Measurements from ENCODE around the gene HLA-DMB. TPM values are rescaled to one million over a fixed set of nuclear protein-coding genes. Genes with fewer than 3 reads are reported as not detected.

Gene HLA-DMB
- total RNA-seq, 6 experiments from 2014 or later = not detected

- H3K9me3 Mint-ChIP-seq = no peaks in the 10 kb centered on the region
Observed at GRCh38 chr6:32889533-32889932, 51.3 kb downstream of the HLA-DMB start.

GRCh38 chr6:32888576-32888975 lies 52.3 kb downstream of the HLA-DMB start:
- no peak for DNase-seq
- H3K27me3 Mint-ChIP-seq (ENCODE audit: insufficient read depth) = no peaks in the 10 kb centered on the region; the same call in none of the 2 replicates
- H3K9me3 Mint-ChIP-seq = no peaks in the 10 kb centered on the region
- TF ChIP-seq CTCF (IDR thresholded peaks at IDR 0.05) = no peak
- H3K36me3 Mint-ChIP-seq (ENCODE audit: low read depth) = no peaks in the 10 kb centered on the region
- H3K27ac Mint-ChIP-seq = no peak overlapping the region
- H3K4me1 Mint-ChIP-seq (ENCODE audit: low read depth) = peaks cover 39% of the 10 kb centered on the region
- H3K4me3 Mint-ChIP-seq = no peak overlapping the region

More at GRCh38 chr6:32889533-32889932, 51.3 kb downstream of the HLA-DMB start:
- no peaks in the 10 kb centered on the region for H3K36me3 Mint-ChIP-seq (ENCODE audit: low read depth)
- no peak for DNase-seq
- peaks cover 32% of the 10 kb centered on the region for H3K4me1 Mint-ChIP-seq (ENCODE audit: low read depth)
- no peak overlapping the region for H3K4me3 Mint-ChIP-seq
- no peaks in the 10 kb centered on the region; the same call in none of the 2 replicates for H3K27me3 Mint-ChIP-seq (ENCODE audit: insufficient read depth)
- no peak overlapping the region for H3K27ac Mint-ChIP-seq
- no peak for TF ChIP-seq CTCF (IDR thresholded peaks at IDR 0.05)

GRCh38 chr6:32887616-32888015 lies 53.2 kb downstream of the HLA-DMB start:
- H3K27me3 Mint-ChIP-seq (ENCODE audit: insufficient read depth) = no peaks in the 10 kb centered on the region; the same call in none of the 2 replicates
- no peak for TF ChIP-seq CTCF (IDR thresholded peaks at IDR 0.05)
- DNase-seq = no peak
- H3K27ac Mint-ChIP-seq = no peak overlapping the region
- H3K4me3 Mint-ChIP-seq = no peak overlapping the region
- H3K36me3 Mint-ChIP-seq (ENCODE audit: low read depth) = no peaks in the 10 kb centered on the region
- H3K4me1 Mint-ChIP-seq (ENCODE audit: low read depth) = peaks cover 49% of the 10 kb centered on the region
- no peaks in the 10 kb centered on the region for H3K9me3 Mint-ChIP-seq

- Mint-ChIP-seq H3K27ac (peak overlapping the region; percentile 61; the same call in 1 of the 2 replicates), H3K27me3 (ENCODE audit: insufficient read depth) (no peaks in the 10 kb centered on the region; the same call in none of the 2 replicates), H3K36me3 (ENCODE audit: low read depth) (no peaks in the 10 kb centered on the region), H3K4me3 (no peak overlapping the region), H3K9me3 (no peaks in the 10 kb centered on the region), H3K4me1 (ENCODE audit: low read depth) (peaks cover 52% of the 10 kb centered on the region)
- DNase-seq = peak; percentile 86
- no peak for TF ChIP-seq CTCF (IDR thresholded peaks at IDR 0.05)
Observed at GRCh38 chr6:32886681-32887383, 54.0 kb downstream of the HLA-DMB start.

- H3K4me1 Mint-ChIP-seq (ENCODE audit: low read depth) = peaks cover 52% of the 10 kb centered on the region
Observed at GRCh38 chr6:32885698-32886286, 55.0 kb downstream of the HLA-DMB start.

More at GRCh38 chr6:32885698-32886286, 55.0 kb downstream of the HLA-DMB start:
- no peak overlapping the region for H3K27ac Mint-ChIP-seq
- H3K36me3 Mint-ChIP-seq (ENCODE audit: low read depth) = no peaks in the 10 kb centered on the region
- H3K27me3 Mint-ChIP-seq (ENCODE audit: insufficient read depth) = peaks cover 1% of the 10 kb centered on the region
- H3K4me3 Mint-ChIP-seq = no peak overlapping the region
- peak; percentile 61 for DNase-seq
- TF ChIP-seq CTCF (IDR thresholded peaks at IDR 0.05) = peak; percentile 83
- no peaks in the 10 kb centered on the region for H3K9me3 Mint-ChIP-seq

Other genes starting within 250 kb of the HLA-DMB start
- gene HLA-DQA2, start 199.6 kb downstream of the HLA-DMB start, total RNA-seq (2021; fragmentation: NEBNext Ultra II Directional; extraction: Animal tissue kit (Norgen Biotek cat#: 25700)) = not detected
- not detected for gene HLA-DQB2, start 177.5 kb downstream of the HLA-DMB start, total RNA-seq (2021; fragmentation: NEBNext Ultra II Directional; extraction: Animal tissue kit (Norgen Biotek cat#: 25700))
- gene HLA-DOB, start 124.0 kb downstream of the HLA-DMB start, total RNA-seq (2021; fragmentation: NEBNext Ultra II Directional; extraction: Animal tissue kit (Norgen Biotek cat#: 25700)) = under 1 TPM in 2 of 6 experiments, not detected in 4; 0.14 to 0.28 TPM
- gene TAP2, start 102.3 kb downstream of the HLA-DMB start, total RNA-seq (2021; fragmentation: NEBNext Ultra II Directional; extraction: Animal tissue kit (Norgen Biotek cat#: 25700)) = 10 to 100 TPM; 25.3 to 47.5 (median 39.2) TPM
- 10 to 100 TPM; 24.4 to 43.3 (median 39.5) TPM for gene PSMB8, start 97.0 kb downstream of the HLA-DMB start, total RNA-seq (2021; fragmentation: NEBNext Ultra II Directional; extraction: Animal tissue kit (Norgen Biotek cat#: 25700))
- 10 to 100 TPM; 29.9 to 42.6 (median 37.8) TPM for gene TAP1, start 87.3 kb downstream of the HLA-DMB start, total RNA-seq (2021; fragmentation: NEBNext Ultra II Directional; extraction: Animal tissue kit (Norgen Biotek cat#: 25700))
- 10 to 100 TPM in 4 of 6 experiments, 1 to 10 TPM in 2; 4.9 to 23.9 (median 20.9) TPM for gene PSMB9, start 86.8 kb downstream of the HLA-DMB start, total RNA-seq (2021; fragmentation: NEBNext Ultra II Directional; extraction: Animal tissue kit (Norgen Biotek cat#: 25700))
- 1 to 10 TPM; 2.0 to 3.1 (median 2.2) TPM for gene HLA-DMA, start 12.1 kb upstream of the HLA-DMB start, total RNA-seq (2021; fragmentation: NEBNext Ultra II Directional; extraction: Animal tissue kit (Norgen Biotek cat#: 25700))
- gene BRD2, start 27.6 kb upstream of the HLA-DMB start, total RNA-seq (2021; fragmentation: NEBNext Ultra II Directional; extraction: Animal tissue kit (Norgen Biotek cat#: 25700)) = 100 to 1,000 TPM; 147 to 163 (median 157) TPM
- gene HLA-DOA, start 68.6 kb upstream of the HLA-DMB start, total RNA-seq (2021; fragmentation: NEBNext Ultra II Directional; extraction: Animal tissue kit (Norgen Biotek cat#: 25700)) = not detected
- gene HLA-DPA1, start 132.6 kb upstream of the HLA-DMB start, total RNA-seq (2021; fragmentation: NEBNext Ultra II Directional; extraction: Animal tissue kit (Norgen Biotek cat#: 25700)) = 1 to 10 TPM in 5 of 6 experiments, under 1 TPM in 1; 0.94 to 3.8 (median 1.9) TPM
- 1 to 10 TPM; 1.6 to 4.8 (median 1.9) TPM for gene HLA-DPB1, start 135.0 kb upstream of the HLA-DMB start, total RNA-seq (2021; fragmentation: NEBNext Ultra II Directional; extraction: Animal tissue kit (Norgen Biotek cat#: 25700))